ENCODE results near the gene USP35. TPM values are rescaled to one million over a fixed set of nuclear protein-coding genes. Genes with fewer than 3 reads are reported as not detected.
"Not testable (repeated sequence)": the region's sequence is repeated elsewhere in the genome, so short reads cannot be mapped to it uniquely, and the experiment has no call there.

The USP35 gene
- total RNA-seq, 2 experiments from 2014 or later = 8.5 to 10.6 TPM

GRCh38 chr11:78218707-78219492, 30.2 kb downstream of the USP35 start:
- DNase-seq = no peak
- H3K9me3 Mint-ChIP-seq (ENCODE audit: low read depth) = no peaks in the 10 kb centered on the region
- no peak for ATAC-seq
- CTCF ChIA-PET = interaction anchor here (1.3 kb wide), 1 partner anchor 345 kb away, joined by 4 read pairs; no protein-coding TSS in a partner anchor
- no peak overlapping the region for H3K27ac Mint-ChIP-seq
- H3K27me3 Mint-ChIP-seq = no peaks in the 10 kb centered on the region
- peaks cover 25% of the 10 kb centered on the region for H3K36me3 Mint-ChIP-seq
- H3K4me1 Mint-ChIP-seq = peaks cover 7% of the 10 kb centered on the region
- no peak overlapping the region for H3K4me3 Mint-ChIP-seq

- Mint-ChIP-seq H3K27ac (no peak overlapping the region), H3K36me3 (peaks cover 28% of the 10 kb centered on the region), H3K27me3 (no peaks in the 10 kb centered on the region), H3K4me3 (no peak overlapping the region), H3K4me1 (peaks cover 7% of the 10 kb centered on the region), H3K9me3 (ENCODE audit: low read depth) (no peaks in the 10 kb centered on the region)
- ATAC-seq = no peak
- CTCF ChIA-PET = interaction anchor here (1.3 kb wide), 1 partner anchor 345 kb away, joined by 4 read pairs; no protein-coding TSS in a partner anchor
- no peak for DNase-seq
These were observed 30.9 kb downstream of the USP35 start for GRCh38 chr11:78219493-78220217.

- no peak for ATAC-seq
- no peak overlapping the region for H3K27ac Mint-ChIP-seq
- peaks cover 35% of the 10 kb centered on the region for H3K36me3 Mint-ChIP-seq
- no peak for DNase-seq
- peaks cover 11% of the 10 kb centered on the region for H3K4me1 Mint-ChIP-seq
- no peaks in the 10 kb centered on the region for H3K9me3 Mint-ChIP-seq (ENCODE audit: low read depth)
- no peak overlapping the region for H3K4me3 Mint-ChIP-seq
- CTCF ChIA-PET = interaction anchor here (1.8 kb wide), 1 partner anchor 346 kb away, joined by 3 read pairs; no protein-coding TSS in a partner anchor
- no peaks in the 10 kb centered on the region for H3K27me3 Mint-ChIP-seq
These were observed 31.8 kb downstream of the USP35 start for GRCh38 chr11:78220218-78221157.

DNA sequence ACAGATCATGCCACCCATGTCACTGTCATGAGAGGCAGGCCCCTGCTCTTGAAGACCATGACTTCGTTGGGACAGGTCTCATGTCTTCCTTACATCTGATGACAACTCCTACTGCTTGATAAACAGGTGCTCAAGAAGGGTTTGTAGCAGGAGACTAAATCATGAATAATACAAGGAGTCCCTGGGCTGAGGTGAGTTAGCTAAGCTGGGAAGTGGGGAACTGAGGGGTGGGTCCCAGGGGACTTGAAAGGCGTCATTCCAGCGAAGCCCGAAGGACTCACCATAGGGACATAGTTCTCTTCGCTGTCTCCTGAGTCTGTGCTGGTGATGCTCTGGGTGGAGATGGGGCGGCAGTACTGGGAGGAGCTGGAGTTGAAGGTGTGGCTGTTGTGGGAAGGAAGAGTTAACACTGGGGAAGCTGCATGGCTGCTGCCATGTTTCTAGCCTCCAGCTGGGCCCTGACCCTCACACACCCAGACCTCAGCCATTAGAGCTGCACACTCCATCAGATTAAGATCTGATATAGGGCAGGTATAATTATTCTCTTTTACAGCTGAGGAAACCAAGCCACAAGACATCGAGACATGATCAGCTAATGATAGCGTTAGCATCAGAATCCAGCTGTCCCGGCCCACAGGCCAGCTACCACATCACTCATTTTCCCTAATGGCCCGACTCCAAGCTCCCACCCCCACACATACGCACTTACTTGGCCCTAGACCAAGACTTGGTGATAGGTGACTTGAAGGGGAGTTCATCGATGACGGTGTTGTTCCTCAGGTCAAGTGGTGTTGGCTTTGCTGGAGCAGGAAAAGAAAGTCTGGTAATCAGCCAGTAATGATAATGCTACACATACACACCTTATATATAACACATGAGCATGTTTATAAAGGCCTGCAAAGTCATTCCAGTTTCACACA, 32.9 kb downstream of the USP35 start:
- no peak for DNase-seq
- Mint-ChIP-seq H3K9me3 (ENCODE audit: low read depth) (no peaks in the 10 kb centered on the region), H3K27me3 (no peaks in the 10 kb centered on the region)

DNA sequence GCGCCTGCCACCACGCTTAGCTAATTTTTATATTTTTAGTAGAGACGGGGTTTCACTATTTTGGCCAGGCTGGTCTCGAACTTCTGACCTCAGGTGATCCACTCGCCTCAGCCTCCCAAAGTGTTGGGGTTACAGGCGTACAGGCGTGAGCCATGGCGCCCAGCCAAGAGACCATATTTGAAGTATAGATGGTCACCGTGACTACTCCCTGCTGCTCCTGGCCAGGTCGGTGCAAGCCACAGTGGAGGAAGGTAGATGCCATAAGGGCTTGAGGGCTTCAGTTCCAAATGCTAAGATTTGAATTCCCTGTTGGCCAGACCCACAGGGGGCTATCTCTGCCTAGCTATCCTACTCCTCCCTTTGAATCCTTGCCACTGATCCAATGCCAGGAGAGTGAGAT, 34.0 kb downstream of the USP35 start:
- DNase-seq; ATAC-seq; H3K4me3 Mint-ChIP-seq; CTCF ChIA-PET; H3K27me3 Mint-ChIP-seq; H3K9me3 Mint-ChIP-seq (ENCODE audit: low read depth); H3K27ac Mint-ChIP-seq: not testable (repeated sequence)
- Mint-ChIP-seq H3K36me3 (peaks cover 27% of the 10 kb centered on the region), H3K4me1 (peaks cover 15% of the 10 kb centered on the region)

More for the DNA sequence above, 32.9 kb downstream of the USP35 start:
- H3K36me3 Mint-ChIP-seq = peaks cover 35% of the 10 kb centered on the region
- H3K4me3 Mint-ChIP-seq = no peak overlapping the region
- CTCF ChIA-PET = interaction anchor here (1.3 to 1.8 kb wide), 2 partner anchors 343 to 345 kb away, joined by 3 read pairs; no protein-coding TSS in a partner anchor
- no peak for ATAC-seq
- H3K4me1 Mint-ChIP-seq = peaks cover 12% of the 10 kb centered on the region
- no peak overlapping the region for H3K27ac Mint-ChIP-seq

GRCh38 chr11:78223320-78223954, 34.7 kb downstream of the USP35 start:
- Mint-ChIP-seq H3K27me3 (no peaks in the 10 kb centered on the region), H3K36me3 (peaks cover 24% of the 10 kb centered on the region), H3K4me3 (no peak overlapping the region), H3K9me3 (ENCODE audit: low read depth) (no peaks in the 10 kb centered on the region), H3K27ac (no peak overlapping the region), H3K4me1 (peaks cover 19% of the 10 kb centered on the region)
- DNase-seq (no peak), ATAC-seq (no peak)
- CTCF ChIA-PET = interaction anchor here (1.1 kb wide), 1 partner anchor 21 kb away, joined by 3 read pairs; no protein-coding TSS in a partner anchor

- Mint-ChIP-seq H3K9me3 (ENCODE audit: low read depth) (no peaks in the 10 kb centered on the region), H3K4me3 (no peak overlapping the region), H3K4me1 (peaks cover 27% of the 10 kb centered on the region), H3K36me3 (peaks cover 21% of the 10 kb centered on the region), H3K27ac (no peak overlapping the region), H3K27me3 (no peaks in the 10 kb centered on the region)
- ATAC-seq (no peak), DNase-seq (no peak)
- CTCF ChIA-PET = interaction anchor here (1.1 kb wide), 1 partner anchor 22 kb away, joined by 3 read pairs; no protein-coding TSS in a partner anchor
These were observed 35.8 kb downstream of the USP35 start for GRCh38 chr11:78224506-78224905.

GRCh38 chr11:78224906-78225420, 36.2 kb downstream of the USP35 start:
- H3K4me3 Mint-ChIP-seq = no peak overlapping the region
- no peak for ATAC-seq
- peaks cover 21% of the 10 kb centered on the region for H3K36me3 Mint-ChIP-seq
- no peaks in the 10 kb centered on the region for H3K9me3 Mint-ChIP-seq (ENCODE audit: low read depth)
- CTCF ChIA-PET = interaction anchor here (1.0 to 1.1 kb wide), 2 partner anchors 22 to 339 kb away, joined by 3 read pairs; no protein-coding TSS in a partner anchor
- H3K27me3 Mint-ChIP-seq = no peaks in the 10 kb centered on the region
- no peak for DNase-seq
- H3K27ac Mint-ChIP-seq = no peak overlapping the region
- peaks cover 28% of the 10 kb centered on the region for H3K4me1 Mint-ChIP-seq

GRCh38 chr11:78226684-78227680, 38.3 kb downstream of the USP35 start:
- DNase-seq (no peak), ATAC-seq (no peak)
- Mint-ChIP-seq H3K27me3 (no peaks in the 10 kb centered on the region), H3K36me3 (peaks cover 14% of the 10 kb centered on the region), H3K4me3 (no peak overlapping the region), H3K4me1 (peaks cover 33% of the 10 kb centered on the region), H3K27ac (no peak overlapping the region), H3K9me3 (ENCODE audit: low read depth) (no peaks in the 10 kb centered on the region)
- CTCF ChIA-PET = interaction anchor here (0.6 to 3.5 kb wide), 8 partner anchors 9 to 348 kb away, joined by 3 to 28 read pairs (median 6); partner anchors contain the start of genes GAB2 and NARS2

DNA sequence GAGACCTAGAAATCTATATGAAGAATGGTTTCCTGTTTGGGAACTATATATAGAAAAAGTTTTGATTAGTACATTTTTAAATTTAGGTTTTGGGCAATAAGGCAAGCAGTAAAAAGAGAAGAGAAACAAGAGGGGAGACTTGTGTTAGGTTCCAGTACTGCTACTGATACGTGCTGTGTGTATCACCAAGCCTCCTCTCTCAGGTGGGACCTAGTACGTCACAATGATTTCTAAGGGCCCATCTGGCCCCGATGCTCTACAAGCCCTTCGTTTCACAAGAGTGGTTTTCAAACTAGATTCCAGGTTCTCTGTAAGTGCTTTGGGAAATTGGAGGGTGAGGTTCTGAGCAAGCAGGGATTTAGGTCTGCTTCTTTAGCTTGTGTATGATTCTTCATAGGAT, 39.2 kb downstream of the USP35 start:
- Mint-ChIP-seq H3K36me3 (peaks cover 14% of the 10 kb centered on the region), H3K4me1 (peaks cover 33% of the 10 kb centered on the region), H3K27ac (no peak overlapping the region), H3K9me3 (ENCODE audit: low read depth) (no peaks in the 10 kb centered on the region), H3K27me3 (no peaks in the 10 kb centered on the region), H3K4me3 (no peak overlapping the region)
- DNase-seq = no peak
- ATAC-seq = no peak
- CTCF ChIA-PET = interaction anchor here (0.6 to 3.5 kb wide), 19 partner anchors 10 to 347 kb away, joined by 3 to 28 read pairs (median 5); partner anchors contain the start of genes GAB2 and NARS2
